ENCODE data around the gene AGBL2. TPM values are rescaled to one million over a fixed set of nuclear protein-coding genes. Genes with fewer than 3 reads are reported as not detected.

The AGBL2 gene
- total RNA-seq, 2 experiments from 2014 or later: 2.0 to 8.4 TPM

DNA sequence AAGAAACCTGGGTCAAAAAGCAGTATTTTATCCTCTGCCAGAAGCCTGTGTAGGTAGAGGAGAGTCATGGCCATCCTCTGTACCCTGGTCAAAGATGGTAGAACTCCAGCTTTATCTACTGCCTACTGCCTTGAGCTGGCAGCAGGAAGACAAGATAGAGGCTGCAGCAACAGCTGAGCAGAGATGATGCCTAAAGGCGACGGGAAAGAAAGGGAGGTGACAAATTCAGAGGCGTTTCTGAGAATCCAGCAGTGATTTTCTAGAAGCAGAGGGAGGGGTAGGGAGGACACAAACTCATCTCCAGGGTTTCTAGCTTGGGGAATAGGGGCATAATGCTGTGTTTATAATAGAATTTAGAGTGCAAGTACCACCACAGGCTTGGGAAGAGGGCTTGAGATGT is 105.5 kb downstream of the AGBL2 start:
- H3K36me3 ChIP-seq (ENCODE audit: insufficient read depth, low read length): no peaks in the 10 kb centered on the region; the same call in 1 of the 2 replicates
- H3K9me3 ChIP-seq (ENCODE audit: low read length): no peaks in the 10 kb centered on the region
- no peaks in the 10 kb centered on the region for H3K79me2 ChIP-seq (ENCODE audit: insufficient read depth, low read depth, low read length)
- intact Hi-C loops (cut with micrococcal nuclease; ENCODE audit: unreplicated experiment): no loop called here
- POLR2A ChIA-PET: interaction anchor here (0.6 to 1.0 kb wide), 4 partner anchors 11 to 988 kb away, joined by 3 to 5 read pairs (median 3); no protein-coding TSS in a partner anchor
- no peak overlapping the region for H2AFZ ChIP-seq (ENCODE audit: low read length)
- CTCF ChIA-PET (ENCODE audit: unreplicated experiment): no interaction called here
- TF ChIP-seq EZH2phosphoT487 (IDR thresholded peaks at IDR 0.05; ENCODE audit: borderline replicate concordance, low read depth, low read length): no peak
- TF ChIP-seq, protein P1, sequence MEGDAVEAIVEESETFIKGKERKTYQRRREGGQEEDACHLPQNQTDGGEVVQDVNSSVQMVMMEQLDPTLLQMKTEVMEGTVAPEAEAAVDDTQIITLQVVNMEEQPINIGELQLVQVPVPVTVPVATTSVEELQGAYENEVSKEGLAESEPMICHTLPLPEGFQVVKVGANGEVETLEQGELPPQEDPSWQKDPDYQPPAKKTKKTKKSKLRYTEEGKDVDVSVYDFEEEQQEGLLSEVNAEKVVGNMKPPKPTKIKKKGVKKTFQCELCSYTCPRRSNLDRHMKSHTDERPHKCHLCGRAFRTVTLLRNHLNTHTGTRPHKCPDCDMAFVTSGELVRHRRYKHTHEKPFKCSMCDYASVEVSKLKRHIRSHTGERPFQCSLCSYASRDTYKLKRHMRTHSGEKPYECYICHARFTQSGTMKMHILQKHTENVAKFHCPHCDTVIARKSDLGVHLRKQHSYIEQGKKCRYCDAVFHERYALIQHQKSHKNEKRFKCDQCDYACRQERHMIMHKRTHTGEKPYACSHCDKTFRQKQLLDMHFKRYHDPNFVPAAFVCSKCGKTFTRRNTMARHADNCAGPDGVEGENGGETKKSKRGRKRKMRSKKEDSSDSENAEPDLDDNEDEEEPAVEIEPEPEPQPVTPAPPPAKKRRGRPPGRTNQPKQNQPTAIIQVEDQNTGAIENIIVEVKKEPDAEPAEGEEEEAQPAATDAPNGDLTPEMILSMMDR (conservative IDR thresholded peaks at IDR 0.05; ENCODE audit: low read length): no peak
- H3K9me2 ChIP-seq (ENCODE audit: insufficient read depth, low read length): no peaks in the 10 kb centered on the region
- no peaks in the 10 kb centered on the region for H4K20me1 ChIP-seq (ENCODE audit: insufficient read depth, low read length)
- no peak overlapping the region for H3K27ac ChIP-seq (ENCODE audit: low read depth, low read length, poor library complexity, severe bottlenecking)
- H3K4me3 ChIP-seq (ENCODE audit: low read depth, low read length, poor library complexity, severe bottlenecking): no peak overlapping the region
- H3K4me2 ChIP-seq (ENCODE audit: low read length): no peak overlapping the region
- peaks cover 31% of the 10 kb centered on the region for H3K4me1 ChIP-seq (ENCODE audit: insufficient read depth, low read length, poor library complexity, severe bottlenecking)
- no peak for DNase-seq (ENCODE audit: low spot score)
- BruUV-seq (replicated peaks): no TSS peak

Small RNA genes within 50 kb of the gene (small RNA-seq; reads per million reads assigned to genes)
- not detected for gene RF00019

Other genes with a start within 250 kb of the AGBL2 start
- 82.1 and 87.4 TPM in 2 replicates for gene CELF1, start 162.2 kb downstream of the AGBL2 start, total RNA-seq (2014; rRNA removed; shearing (Covaris generic))
- 143 and 149 TPM in 2 replicates for gene CELF1, start 162.2 kb downstream of the AGBL2 start, total RNA-seq (2022)
- 52.6 and 62.8 TPM in 2 replicates for gene PTPMT1, start 149.8 kb downstream of the AGBL2 start, total RNA-seq (2014; rRNA removed; shearing (Covaris generic))
- 27.6 TPM in 2 replicates for gene PTPMT1, start 149.8 kb downstream of the AGBL2 start, total RNA-seq (2022)
- gene KBTBD4, start 136.4 kb downstream of the AGBL2 start, total RNA-seq (2014; rRNA removed; shearing (Covaris generic)): 25.2 and 25.8 TPM in 2 replicates
- gene KBTBD4, start 136.4 kb downstream of the AGBL2 start, total RNA-seq (2022): 18.4 and 18.6 TPM in 2 replicates
- 73.9 and 92.7 TPM in 2 replicates for gene NDUFS3, start 136.3 kb downstream of the AGBL2 start, total RNA-seq (2014; rRNA removed; shearing (Covaris generic))
- gene NDUFS3, start 136.3 kb downstream of the AGBL2 start, total RNA-seq (2022): 122 and 135 TPM in 2 replicates
- 0.22 and 0.85 TPM in 2 replicates for gene FAM180B, start 128.7 kb downstream of the AGBL2 start, total RNA-seq (2014; rRNA removed; shearing (Covaris generic))
- 0.23 and 0.26 TPM in 2 replicates for gene FAM180B, start 128.7 kb downstream of the AGBL2 start, total RNA-seq (2022)
- gene C1QTNF4, start 121.0 kb downstream of the AGBL2 start, total RNA-seq (2014; rRNA removed; shearing (Covaris generic)): 3.6 TPM in 1 of 2 replicates, not detected in the other
- gene C1QTNF4, start 121.0 kb downstream of the AGBL2 start, total RNA-seq (2022): 0.30 TPM in 1 of 2 replicates, not detected in the other
- gene MTCH2, start 72.8 kb downstream of the AGBL2 start, total RNA-seq (2014; rRNA removed; shearing (Covaris generic)): 43.6 and 64.8 TPM in 2 replicates
- 112 and 119 TPM in 2 replicates for gene MTCH2, start 72.8 kb downstream of the AGBL2 start, total RNA-seq (2022)
- gene FNBP4, start 52.0 kb upstream of the AGBL2 start, total RNA-seq (2014; rRNA removed; shearing (Covaris generic)): 103 and 123 TPM in 2 replicates
- gene FNBP4, start 52.0 kb upstream of the AGBL2 start, total RNA-seq (2022): 160 and 176 TPM in 2 replicates
- 23.9 and 32.0 TPM in 2 replicates for gene NUP160, start 133.0 kb upstream of the AGBL2 start, total RNA-seq (2014; rRNA removed; shearing (Covaris generic))
- gene NUP160, start 133.0 kb upstream of the AGBL2 start, total RNA-seq (2022): 65.6 and 70.6 TPM in 2 replicates